Measurements from ENCODE around the gene RASGEF1C. TPM values are rescaled to one million over a fixed set of nuclear protein-coding genes. Genes with fewer than 3 reads are reported as not detected.

RASGEF1C gene
- total RNA-seq, 2 experiments from 2014 or later: not detected

- no peak overlapping the region for H3K4me2 ChIP-seq (ENCODE audit: low read length)
- no peak overlapping the region for H2AFZ ChIP-seq (ENCODE audit: low read length)
- CTCF ChIA-PET (ENCODE audit: unreplicated experiment): no interaction called here
- H3K36me3 ChIP-seq (ENCODE audit: insufficient read depth, low read length): peaks cover 60% of the 10 kb centered on the region
- no peak for TF ChIP-seq EZH2phosphoT487 (IDR thresholded peaks at IDR 0.05; ENCODE audit: borderline replicate concordance, low read depth, low read length)
- TF ChIP-seq, protein P1, sequence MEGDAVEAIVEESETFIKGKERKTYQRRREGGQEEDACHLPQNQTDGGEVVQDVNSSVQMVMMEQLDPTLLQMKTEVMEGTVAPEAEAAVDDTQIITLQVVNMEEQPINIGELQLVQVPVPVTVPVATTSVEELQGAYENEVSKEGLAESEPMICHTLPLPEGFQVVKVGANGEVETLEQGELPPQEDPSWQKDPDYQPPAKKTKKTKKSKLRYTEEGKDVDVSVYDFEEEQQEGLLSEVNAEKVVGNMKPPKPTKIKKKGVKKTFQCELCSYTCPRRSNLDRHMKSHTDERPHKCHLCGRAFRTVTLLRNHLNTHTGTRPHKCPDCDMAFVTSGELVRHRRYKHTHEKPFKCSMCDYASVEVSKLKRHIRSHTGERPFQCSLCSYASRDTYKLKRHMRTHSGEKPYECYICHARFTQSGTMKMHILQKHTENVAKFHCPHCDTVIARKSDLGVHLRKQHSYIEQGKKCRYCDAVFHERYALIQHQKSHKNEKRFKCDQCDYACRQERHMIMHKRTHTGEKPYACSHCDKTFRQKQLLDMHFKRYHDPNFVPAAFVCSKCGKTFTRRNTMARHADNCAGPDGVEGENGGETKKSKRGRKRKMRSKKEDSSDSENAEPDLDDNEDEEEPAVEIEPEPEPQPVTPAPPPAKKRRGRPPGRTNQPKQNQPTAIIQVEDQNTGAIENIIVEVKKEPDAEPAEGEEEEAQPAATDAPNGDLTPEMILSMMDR (conservative IDR thresholded peaks at IDR 0.05; ENCODE audit: low read length): no peak
- no peaks in the 10 kb centered on the region for H3K9me2 ChIP-seq (ENCODE audit: insufficient read depth, low read length)
- DNase-seq (ENCODE audit: low spot score): no peak
- no TSS peak for BruUV-seq (replicated peaks)
- intact Hi-C loops (cut with micrococcal nuclease; ENCODE audit: unreplicated experiment): no loop called here
- POLR2A ChIA-PET: no interaction called here
- H3K4me1 ChIP-seq (ENCODE audit: insufficient read depth, low read length, poor library complexity, severe bottlenecking): no peaks in the 10 kb centered on the region
- H3K79me2 ChIP-seq (ENCODE audit: insufficient read depth, low read depth, low read length): no peaks in the 10 kb centered on the region
- no peak overlapping the region for H3K27ac ChIP-seq (ENCODE audit: low read depth, low read length, poor library complexity, severe bottlenecking)
- no peaks in the 10 kb centered on the region for H4K20me1 ChIP-seq (ENCODE audit: insufficient read depth, low read length)
- no peak overlapping the region for H3K4me3 ChIP-seq (ENCODE audit: low read depth, low read length, poor library complexity, severe bottlenecking)
- H3K9me3 ChIP-seq (ENCODE audit: low read length): peaks cover 30% of the 10 kb centered on the region
Measured at GRCh38 chr5:180251141-180251540, 42.1 kb upstream of the RASGEF1C start.

DNA sequence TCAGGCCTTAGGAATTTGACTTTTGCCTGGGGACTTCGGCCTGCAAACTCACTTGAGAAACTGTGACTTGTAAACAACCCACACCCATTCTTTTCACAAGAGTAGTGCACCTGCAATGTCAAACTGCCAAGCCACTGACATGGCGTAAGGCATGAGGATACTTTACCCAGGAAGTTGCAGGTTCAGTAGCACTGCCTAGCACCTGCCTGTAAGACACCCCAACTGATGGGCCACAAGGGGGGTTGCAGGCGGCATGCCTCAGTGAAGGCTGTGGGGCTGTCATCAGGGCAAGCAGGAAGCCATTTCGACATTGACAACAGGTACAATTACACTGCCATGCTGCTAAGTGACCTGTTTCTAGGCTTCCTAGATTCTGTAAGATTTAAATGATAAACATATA lies 41.3 kb upstream of the RASGEF1C start:
- ChIA-PET POLR2A (no interaction called here), CTCF (ENCODE audit: unreplicated experiment) (no interaction called here)
- H3K4me2 ChIP-seq (ENCODE audit: low read length): no peak overlapping the region
- no peak for TF ChIP-seq EZH2phosphoT487 (IDR thresholded peaks at IDR 0.05; ENCODE audit: borderline replicate concordance, low read depth, low read length)
- TF ChIP-seq, protein P1 (conservative IDR thresholded peaks at IDR 0.05; ENCODE audit: low read length): no peak
- DNase-seq (ENCODE audit: low spot score): no peak
- intact Hi-C loops (cut with micrococcal nuclease; ENCODE audit: unreplicated experiment): no loop called here
- H3K27ac ChIP-seq (ENCODE audit: low read depth, low read length, poor library complexity, severe bottlenecking): no peak overlapping the region
- no peak overlapping the region for H2AFZ ChIP-seq (ENCODE audit: low read length)
- no peaks in the 10 kb centered on the region for H3K9me2 ChIP-seq (ENCODE audit: insufficient read depth, low read length)
- H3K79me2 ChIP-seq (ENCODE audit: insufficient read depth, low read depth, low read length): no peaks in the 10 kb centered on the region
- H3K4me3 ChIP-seq (ENCODE audit: low read depth, low read length, poor library complexity, severe bottlenecking): no peak overlapping the region
- BruUV-seq (replicated peaks): no TSS peak
- peaks cover 24% of the 10 kb centered on the region for H3K9me3 ChIP-seq (ENCODE audit: low read length)
- H3K4me1 ChIP-seq (ENCODE audit: insufficient read depth, low read length, poor library complexity, severe bottlenecking): no peaks in the 10 kb centered on the region
- no peaks in the 10 kb centered on the region for H4K20me1 ChIP-seq (ENCODE audit: insufficient read depth, low read length)
- H3K36me3 ChIP-seq (ENCODE audit: insufficient read depth, low read length): peaks cover 60% of the 10 kb centered on the region

DNA sequence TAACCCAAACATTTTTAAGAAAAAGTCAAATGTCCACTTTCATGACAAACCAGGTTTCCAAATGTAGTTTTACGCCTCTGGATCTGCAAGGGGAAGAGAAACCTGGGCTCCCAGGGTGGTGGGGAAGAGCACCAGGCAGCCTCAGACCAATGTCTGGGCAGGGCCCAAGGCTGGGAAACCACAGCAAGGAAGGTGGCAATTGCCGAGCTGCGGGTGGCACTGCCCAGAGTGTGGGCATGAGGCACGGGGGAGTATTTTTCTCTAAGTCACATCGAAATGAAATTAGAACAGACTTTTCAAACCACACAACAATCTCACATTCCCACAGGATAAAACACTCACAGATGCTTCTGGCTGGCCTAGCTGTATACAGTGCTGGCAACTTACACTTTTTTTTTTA lies 32.6 kb upstream of the RASGEF1C start:
- Histone ChIP-seq H3K36me3 (ENCODE audit: insufficient read depth, low read length) (peaks cover 87% of the 10 kb centered on the region), H4K20me1 (ENCODE audit: insufficient read depth, low read length) (no peaks in the 10 kb centered on the region), H3K9me3 (ENCODE audit: low read length) (no peaks in the 10 kb centered on the region), H3K9me2 (ENCODE audit: insufficient read depth, low read length) (no peaks in the 10 kb centered on the region), H2AFZ (ENCODE audit: low read length) (no peak overlapping the region), H3K27ac (ENCODE audit: low read depth, low read length, poor library complexity, severe bottlenecking) (no peak overlapping the region), H3K79me2 (ENCODE audit: insufficient read depth, low read depth, low read length) (no peaks in the 10 kb centered on the region), H3K4me2 (ENCODE audit: low read length) (no peak overlapping the region), H3K4me1 (ENCODE audit: insufficient read depth, low read length, poor library complexity, severe bottlenecking) (no peaks in the 10 kb centered on the region), H3K4me3 (ENCODE audit: low read depth, low read length, poor library complexity, severe bottlenecking) (no peak overlapping the region)
- POLR2A ChIA-PET: no interaction called here
- CTCF ChIA-PET (ENCODE audit: unreplicated experiment): no interaction called here
- intact Hi-C loops (cut with micrococcal nuclease; ENCODE audit: unreplicated experiment): no loop called here
- DNase-seq (ENCODE audit: low spot score): no peak
- BruUV-seq (replicated peaks): no TSS peak
- TF ChIP-seq EZH2phosphoT487 (IDR thresholded peaks at IDR 0.05; ENCODE audit: borderline replicate concordance, low read depth, low read length): no peak
- TF ChIP-seq, protein P1 (conservative IDR thresholded peaks at IDR 0.05; ENCODE audit: low read length): no peak
